ENCODE results near the gene TRAPPC8.
"Not testable (repeated sequence)": the region's sequence is repeated elsewhere in the genome, so short reads cannot be mapped to it uniquely, and the experiment has no call there.

The TRAPPC8 gene, protein sequence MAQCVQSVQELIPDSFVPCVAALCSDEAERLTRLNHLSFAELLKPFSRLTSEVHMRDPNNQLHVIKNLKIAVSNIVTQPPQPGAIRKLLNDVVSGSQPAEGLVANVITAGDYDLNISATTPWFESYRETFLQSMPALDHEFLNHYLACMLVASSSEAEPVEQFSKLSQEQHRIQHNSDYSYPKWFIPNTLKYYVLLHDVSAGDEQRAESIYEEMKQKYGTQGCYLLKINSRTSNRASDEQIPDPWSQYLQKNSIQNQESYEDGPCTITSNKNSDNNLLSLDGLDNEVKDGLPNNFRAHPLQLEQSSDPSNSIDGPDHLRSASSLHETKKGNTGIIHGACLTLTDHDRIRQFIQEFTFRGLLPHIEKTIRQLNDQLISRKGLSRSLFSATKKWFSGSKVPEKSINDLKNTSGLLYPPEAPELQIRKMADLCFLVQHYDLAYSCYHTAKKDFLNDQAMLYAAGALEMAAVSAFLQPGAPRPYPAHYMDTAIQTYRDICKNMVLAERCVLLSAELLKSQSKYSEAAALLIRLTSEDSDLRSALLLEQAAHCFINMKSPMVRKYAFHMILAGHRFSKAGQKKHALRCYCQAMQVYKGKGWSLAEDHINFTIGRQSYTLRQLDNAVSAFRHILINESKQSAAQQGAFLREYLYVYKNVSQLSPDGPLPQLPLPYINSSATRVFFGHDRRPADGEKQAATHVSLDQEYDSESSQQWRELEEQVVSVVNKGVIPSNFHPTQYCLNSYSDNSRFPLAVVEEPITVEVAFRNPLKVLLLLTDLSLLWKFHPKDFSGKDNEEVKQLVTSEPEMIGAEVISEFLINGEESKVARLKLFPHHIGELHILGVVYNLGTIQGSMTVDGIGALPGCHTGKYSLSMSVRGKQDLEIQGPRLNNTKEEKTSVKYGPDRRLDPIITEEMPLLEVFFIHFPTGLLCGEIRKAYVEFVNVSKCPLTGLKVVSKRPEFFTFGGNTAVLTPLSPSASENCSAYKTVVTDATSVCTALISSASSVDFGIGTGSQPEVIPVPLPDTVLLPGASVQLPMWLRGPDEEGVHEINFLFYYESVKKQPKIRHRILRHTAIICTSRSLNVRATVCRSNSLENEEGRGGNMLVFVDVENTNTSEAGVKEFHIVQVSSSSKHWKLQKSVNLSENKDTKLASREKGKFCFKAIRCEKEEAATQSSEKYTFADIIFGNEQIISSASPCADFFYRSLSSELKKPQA (N-terminal part only)

DNA sequence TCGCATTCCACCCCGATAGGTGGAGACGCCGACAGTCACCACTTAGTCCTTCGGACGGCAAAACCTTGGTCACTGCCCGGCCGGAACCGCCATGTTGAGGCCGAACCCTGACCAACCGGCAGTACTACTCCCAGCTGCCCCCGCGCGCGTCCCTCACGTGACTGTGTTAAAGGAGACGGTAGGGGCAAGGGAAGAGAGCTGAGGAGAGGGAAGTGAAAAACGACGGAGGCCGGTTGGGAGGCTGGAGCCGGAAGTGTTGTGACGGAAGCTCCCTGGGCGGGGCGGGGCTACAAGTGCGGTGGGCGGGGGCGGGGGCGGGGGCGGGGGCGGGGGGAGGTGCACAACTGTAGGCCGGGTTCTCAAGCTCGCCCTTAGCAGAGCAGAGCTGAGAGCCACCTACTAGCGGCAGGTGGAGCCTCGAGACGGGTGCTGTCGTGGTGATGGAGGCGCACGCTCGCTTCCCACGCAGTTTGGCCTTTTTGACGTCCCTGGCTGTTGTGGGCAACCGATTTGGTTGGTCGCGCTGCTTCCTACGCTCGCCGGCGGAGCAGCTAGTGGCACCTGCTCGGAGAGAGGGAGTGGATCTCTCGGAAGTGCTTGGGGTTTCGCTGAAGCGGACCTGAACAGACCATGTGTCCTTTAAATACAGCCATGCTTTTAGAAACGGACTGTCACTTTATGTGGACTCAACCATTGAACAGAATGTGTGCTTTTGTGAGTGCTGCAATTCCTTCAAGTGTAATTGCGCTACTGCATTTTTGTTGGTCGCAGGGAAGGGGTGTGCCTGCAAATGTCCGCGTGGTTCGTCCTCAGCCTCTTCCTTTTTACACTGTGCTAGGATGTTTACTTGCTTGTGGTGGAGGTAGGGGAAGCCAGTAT, at the start of gene TRAPPC8:
TRAPPC8 (minus strand) TSS at position 130 of the 879 bp plus-strand sequence. CDS start 364 bp downstream, outside the sequence.
- peak; percentile 83 for DNase-seq

DNA sequence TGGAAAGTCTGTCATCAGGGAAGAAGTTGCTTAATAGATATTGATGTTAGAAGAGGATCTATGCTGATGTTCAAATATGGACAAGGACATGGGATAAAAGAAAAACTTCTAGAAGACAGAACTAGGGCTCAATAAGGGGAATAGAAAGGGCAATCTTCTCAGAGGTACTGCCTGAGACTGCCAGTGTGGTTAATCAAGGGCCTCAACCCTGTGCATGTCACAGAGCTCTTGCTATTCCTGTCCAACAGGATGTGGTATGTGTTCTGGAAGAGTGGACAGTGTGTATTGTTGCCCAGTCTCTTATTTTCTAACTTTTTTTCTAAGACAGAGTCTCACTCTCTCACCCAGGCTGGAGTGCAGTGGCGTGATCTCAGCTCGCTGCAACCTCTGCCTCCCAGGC, 47.9 kb upstream of the TRAPPC8 start:
- no peak for DNase-seq

DNA sequence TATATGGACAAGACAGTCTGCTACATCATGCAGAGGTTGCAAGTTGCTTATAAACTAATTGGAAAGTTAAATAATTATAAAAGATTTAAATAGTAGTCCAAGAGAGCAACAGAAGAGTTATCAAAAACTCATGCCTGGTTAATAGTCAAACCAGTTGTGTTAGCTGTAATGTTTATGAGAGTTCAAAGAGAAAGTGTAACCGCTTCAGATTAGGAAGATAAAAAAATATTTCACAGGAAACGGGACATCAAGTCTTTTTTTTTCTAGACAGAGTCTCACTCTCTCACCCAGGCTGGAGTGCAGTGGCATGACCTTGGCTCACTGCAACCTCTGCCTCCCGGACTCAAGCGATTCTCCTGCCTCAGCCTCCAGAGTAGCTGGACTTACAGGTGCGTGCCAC, 41.0 kb upstream of the TRAPPC8 start:
- DNase-seq = no peak

DNA sequence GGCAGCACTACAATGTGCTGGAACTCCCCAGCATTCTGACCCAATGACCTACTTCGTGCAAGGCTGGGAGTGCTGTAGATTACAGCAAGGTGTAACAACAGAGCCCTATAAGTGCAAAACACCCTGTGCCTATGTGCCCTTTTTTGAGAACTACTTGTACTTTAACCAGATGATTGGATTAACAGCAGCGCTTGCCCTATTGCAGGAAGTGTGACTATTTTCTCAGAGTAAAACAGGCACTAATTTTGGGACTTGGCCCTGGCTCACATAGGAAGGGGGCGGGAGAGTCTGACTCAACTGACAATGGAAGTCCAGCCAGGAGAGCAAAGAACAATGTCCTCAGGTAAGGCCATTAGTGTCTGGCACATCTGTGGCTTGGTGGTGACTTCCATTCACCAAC, 40.1 kb upstream of the TRAPPC8 start:
- DNase-seq = no peak

DNA sequence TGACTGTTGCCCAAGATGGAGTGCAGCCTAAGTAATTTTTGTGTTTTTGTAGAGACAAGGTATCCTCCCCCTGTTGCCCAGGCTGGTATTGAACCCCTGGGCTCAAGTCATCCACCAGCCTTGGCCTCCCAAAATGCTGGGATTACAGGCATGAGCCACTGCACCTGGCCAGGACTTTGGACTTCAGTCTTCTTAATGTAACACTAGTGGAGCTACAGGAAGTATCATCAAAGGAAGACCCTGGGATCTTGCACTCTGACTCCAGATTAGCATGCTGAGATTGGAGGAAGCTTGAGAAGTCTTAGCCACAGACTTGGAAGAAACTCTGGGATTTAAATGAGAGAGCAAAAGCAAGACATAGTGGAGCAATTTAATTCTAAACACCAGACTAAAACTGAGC, 37.9 kb upstream of the TRAPPC8 start:
- no peak for DNase-seq

DNA sequence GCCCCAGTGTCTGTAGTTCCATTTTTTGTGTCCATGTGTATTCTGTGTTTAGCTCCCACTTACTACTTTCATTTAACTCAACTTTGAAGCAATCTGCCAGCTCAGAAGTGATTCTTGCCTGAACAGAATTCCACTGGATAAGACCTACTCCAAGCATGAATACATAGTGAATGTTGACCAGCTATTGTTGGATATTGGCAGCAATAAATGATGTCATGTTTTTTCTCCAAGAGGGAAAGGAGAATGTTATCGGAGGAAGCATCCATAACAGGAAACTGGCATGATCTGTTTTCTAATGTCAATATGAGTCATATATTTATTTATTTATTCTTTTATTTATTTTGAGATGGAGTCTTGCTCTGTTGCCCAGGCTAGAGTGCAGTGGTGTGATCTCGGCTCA, 36.8 kb upstream of the TRAPPC8 start:
- DNase-seq = no peak

DNA sequence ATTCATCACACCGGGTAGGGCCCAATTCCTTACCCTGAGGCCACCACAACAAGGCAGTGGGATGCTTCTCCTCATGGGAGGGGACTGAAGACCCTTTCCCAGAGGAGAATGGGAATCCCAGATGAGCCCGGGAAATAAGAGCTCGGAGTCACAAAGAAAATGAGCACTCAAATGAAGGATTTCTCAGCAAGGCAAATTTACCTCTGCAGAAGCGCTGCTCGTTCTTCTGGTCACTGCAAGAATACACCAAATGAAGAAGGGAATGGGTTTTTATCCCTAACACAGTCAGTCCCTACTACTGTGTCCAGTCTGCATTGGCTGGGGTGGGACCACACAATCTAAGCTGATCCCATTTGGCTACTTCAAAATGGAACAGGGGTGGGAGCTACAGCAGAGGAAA, 35.7 kb upstream of the TRAPPC8 start:
- DNase-seq = no peak

DNA sequence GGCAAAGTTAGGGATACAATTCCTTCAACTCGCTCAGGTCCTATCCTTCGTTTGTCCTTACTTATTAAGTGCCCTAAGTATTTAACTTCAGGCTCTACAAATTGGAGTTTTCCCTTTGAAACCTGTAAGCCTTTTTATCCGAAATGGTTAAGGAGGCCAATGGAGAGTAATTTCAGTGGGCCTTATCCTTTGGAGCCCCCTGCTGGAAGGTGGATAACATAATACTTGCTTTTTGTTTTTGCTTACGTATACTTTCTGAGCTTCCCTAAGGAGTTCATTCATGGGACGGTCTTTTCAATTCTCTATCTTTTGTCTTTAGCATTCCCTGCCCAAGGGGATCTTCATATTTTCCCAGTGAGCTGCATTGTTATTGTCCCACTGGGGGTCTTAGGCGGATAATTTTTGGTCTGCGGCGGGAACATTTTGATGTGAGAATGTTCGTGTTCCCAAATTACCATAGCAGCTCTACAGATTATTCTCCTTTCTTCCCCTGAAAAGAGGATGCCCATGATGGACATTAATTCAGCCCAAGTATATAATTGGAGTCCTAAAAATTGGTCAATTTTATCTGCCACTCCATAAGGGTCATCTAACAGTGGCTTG, 34.4 kb upstream of the TRAPPC8 start:
- DNase-seq = peak; percentile 3 to 4

DNA sequence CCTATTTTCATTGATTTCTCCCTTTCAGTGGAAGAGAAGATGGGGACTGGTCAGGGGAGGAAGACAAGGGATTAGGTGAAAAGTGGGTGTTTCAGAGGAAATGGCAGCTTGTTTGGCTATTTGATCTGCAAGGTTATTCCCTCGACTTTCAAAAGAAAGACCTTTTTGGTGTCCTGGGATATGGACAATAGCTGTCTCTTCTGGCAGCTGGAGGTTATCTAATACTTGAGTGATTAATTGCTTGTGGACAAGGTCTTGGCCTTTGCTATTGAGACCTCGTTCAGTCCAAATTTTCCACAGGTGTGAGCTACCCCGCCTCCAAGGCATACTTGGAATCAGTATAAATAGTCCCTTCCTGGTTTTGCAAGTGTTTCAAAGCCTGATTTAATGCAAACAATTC, 33.3 kb upstream of the TRAPPC8 start:
- DNase-seq = no peak

DNA sequence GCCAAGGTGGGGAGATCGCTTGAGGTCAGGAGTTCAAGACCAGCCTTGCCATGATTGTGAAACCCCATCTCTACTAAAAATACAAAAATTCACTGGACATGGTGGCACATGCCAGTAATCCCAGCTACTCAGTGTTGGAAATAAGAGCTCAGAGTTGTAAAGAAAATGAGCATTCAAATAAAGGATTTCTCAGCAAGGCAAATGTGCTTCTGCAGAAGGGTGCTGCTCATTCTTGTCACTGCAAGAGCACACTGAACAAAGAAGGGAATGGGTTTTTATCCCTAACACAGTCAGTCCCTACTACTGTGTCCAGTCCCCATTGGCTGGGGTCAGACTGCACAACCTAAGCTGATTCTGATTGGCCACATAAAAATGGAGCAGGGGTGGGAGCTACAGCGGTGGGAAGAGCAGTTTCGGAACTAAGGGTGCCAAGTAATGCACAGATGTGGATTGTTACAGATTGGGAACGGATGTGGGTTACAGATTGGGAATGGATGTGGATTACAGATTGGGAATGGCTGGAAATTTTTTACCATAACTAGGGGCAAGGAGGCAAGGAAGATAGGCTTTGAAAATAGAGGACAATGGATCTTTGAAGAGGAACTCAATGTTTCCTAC, 31.1 kb upstream of the TRAPPC8 start:
- DNase-seq = no peak

DNA sequence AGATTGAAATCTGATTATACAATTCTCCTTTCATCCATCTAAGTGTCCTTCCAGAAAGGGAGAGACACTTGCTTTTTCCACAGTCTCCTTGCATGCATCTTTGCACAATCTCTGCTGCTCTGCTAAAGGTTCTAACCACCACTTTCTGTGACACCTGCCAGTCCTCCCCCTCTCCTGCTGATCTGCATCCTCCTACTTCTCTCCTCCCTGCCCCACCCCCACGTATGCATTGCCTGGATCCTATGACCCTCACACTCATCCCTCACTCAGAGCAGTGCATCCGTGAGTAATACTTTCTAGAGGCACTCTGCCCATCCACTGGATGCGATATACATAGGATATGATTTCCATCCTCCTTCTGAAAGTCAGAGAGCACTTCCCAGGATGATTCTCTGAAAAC, 27.7 kb upstream of the TRAPPC8 start:
- DNase-seq = no peak

DNA sequence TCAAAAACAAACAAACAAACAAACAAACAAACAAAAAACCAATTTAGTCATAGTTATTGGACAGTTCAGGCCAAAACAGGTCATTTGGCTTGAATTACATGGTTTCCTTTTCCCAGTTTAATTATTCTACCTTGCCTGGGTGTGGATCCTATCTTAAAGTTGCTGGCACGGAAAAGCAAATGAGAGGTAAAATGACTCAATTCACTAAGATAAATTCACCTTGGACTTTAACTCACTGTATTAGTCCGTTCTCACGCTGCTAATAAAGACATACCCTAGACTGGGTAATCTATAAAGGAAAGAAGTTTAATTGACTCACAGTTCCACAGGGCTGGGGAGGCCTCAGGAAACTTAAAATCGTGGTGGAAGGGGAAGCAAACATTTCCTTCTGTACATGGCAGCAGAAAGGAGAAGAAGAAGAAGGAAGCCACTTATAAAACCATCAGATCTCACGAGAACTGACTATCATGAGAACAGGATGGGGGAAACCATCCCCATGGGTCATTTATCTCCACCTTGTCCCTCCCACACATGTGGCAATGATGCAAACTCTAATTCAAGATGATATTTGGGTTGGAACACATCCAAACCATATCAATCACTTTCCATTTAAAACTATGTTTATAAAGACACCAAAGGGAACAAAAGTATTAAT, 22.5 kb upstream of the TRAPPC8 start:
- DNase-seq = no peak

DNA sequence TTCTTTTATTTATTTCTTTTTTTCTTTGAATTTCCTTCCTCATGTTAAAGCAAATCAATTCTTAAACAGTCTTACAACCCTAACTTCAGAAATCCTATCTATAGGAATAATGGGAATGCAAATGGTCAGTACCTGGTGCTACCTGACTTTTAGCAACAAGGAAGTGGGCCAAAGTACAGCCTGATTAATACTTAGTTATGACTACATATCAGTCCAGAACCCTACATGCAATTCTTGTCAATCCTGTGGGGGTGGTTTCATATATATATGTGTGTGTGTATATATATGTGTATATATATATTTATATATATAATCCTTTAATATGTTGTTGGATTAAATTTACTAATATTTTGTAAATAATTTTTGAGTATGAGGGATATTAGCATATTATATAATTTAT, 14.8 kb upstream of the TRAPPC8 start:
- DNase-seq = no peak

DNA sequence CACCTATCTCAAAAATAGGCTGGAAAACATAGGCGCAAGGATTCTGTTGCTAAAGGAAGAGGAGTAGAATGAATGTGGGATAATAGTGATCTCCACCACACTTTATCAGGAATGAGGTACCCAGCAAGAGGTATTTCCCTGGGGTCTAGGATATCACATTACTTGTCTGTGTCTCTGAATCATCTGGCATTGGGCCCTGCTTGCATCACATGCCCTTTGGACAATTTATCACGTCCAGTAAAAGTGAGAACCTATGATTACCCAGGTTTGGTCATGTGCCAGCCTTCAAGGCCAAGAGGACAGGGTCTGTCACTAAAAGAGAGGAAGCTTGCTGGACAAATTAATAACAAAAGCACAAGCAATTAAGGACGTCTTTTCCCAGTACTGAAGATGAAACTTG, 11.4 kb upstream of the TRAPPC8 start:
- DNase-seq = no peak

DNA sequence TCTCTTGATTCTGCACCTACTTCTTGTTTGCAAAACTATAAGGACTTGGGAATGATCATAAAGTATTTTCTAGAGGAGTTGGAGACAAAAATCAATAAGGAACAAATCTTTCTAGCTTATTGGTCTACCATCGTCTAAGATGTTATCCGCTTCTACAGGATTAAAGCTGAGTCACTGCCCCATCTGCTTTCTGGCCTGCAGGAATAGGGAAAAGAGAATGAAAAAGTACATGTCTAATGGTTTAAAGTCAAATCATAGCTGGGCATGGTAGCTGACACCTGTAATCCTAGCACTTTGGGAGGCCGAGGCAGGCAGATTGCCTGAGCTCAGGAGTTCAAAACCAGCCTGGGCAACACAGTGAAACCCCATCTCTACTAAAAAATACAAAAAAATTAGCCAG, 10.8 kb upstream of the TRAPPC8 start:
- DNase-seq = not testable (repeated sequence)

DNA sequence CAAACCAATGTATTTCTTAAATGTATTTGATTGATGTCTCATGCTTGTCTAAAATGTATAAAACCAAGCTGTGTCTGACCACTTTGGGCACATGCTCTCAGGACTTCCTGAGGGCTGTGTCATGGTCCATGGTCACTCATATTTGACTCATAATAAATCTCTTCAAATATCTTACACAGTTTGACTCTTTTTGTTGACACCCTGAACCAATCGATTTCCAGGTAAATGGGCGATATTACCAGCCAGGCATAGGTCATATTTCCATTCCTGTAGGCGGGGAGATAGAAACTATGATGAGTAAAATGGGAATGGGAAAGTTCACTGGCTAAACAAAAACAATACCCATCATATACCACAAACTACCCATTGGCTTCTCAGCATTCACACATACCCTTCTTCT, 9.3 kb upstream of the TRAPPC8 start:
- no peak for DNase-seq

DNA sequence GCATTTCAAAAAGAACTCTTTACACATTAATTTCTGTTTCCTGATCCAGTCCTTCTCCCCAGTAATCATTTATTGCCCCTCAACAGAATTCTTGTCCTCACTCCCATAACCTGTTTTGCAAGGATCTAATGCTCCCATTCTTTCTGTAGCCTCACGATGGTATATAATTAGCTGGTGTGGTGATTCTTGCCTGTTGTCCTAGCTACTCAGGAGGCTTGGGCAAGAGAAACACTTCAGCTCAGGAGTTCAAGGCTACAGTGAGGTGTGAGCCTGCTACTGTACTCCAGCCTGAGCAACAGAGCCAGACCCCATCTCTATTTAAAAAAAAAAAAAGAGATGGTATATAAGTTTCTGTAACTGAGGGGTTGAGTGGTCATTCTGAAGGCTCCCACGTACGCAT, 7.7 kb upstream of the TRAPPC8 start:
- no peak for DNase-seq

DNA sequence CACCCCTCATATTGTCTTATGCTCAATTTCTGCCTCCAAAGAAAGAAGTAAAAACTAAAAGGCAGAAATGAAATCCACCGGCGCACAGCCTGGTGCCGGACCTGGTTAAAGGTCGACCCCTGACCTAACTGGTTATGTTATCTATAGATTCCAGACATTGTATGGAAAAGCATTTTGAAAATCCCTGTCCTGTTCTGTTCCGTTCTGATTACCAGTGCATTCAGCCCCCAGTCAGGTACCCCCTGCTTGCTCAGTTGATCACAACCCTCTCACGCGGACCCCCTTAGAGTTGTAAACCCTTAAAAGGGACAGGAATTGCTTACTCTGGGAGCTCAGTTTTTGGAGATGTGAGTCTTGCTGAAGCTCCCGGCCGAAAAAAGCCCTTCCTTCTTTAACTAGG, 5.4 kb upstream of the TRAPPC8 start:
- DNase-seq = not testable (repeated sequence)

DNA sequence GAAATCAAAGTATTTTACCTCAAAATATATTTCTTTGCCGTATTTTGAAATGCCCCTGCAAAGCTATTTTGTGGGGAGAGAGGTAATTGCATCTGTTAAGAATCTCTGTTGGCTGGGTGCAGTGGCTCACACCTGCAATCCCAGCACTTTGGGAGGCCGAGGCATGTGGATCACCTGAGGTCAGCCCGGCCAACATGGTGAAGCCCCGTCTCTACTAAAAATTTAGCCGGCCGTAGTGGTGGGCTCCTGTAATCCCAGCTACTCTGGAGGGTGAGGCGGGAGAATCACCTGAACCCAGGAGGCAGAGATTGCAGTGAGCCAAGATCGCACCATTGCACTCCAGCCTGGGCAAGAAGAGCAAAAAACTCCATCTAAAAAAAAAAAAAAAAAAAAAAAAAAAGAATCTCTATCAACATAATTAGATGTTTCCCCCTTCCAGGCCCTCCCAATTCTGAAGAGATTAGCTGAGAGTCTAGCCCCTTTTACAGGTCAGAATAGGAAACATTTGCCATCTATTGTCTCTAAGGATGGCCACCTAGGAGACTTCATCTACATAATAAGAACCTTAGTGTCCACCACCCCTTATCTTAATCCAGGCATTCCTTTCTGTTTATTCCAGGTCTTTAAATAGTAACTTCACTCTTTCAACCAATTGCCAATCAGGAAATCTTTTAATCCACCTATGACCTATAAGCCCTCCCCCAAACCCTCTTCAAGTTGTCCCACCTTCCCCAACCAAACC, 3.5 kb upstream of the TRAPPC8 start:
- DNase-seq = no peak
